GM12878 (cell line): Measurements from ENCODE around the gene IL33. TPM values are rescaled to one million over a fixed set of nuclear protein-coding genes. Genes with fewer than 3 reads are reported as not detected.

ENCODE experiments used
- BACH1 ChIP-seq: fragments of 450-650 bp; IDR thresholded peaks from 2 replicates; pipeline ENCODE4 v1.6.1; 2017; ENCODE audit warnings: mild to moderate bottlenecking, borderline replicate concordance
- MXI1 ChIP-seq: fragments of 150-350 bp; IDR thresholded peaks from 2 replicates; pipeline ENCODE4 v1.6.1; 2011; ENCODE audit warnings: low read depth, mild to moderate bottlenecking, inconsistent platforms, low read length, improper control_type of control experiment
- RELB ChIP-seq: fragments of 450-650 bp; IDR thresholded peaks from 2 replicates; pipeline ENCODE4 v1.6.1; 2017; ENCODE audit warnings: low read depth, mild to moderate bottlenecking, moderate library complexity
- RUNX3 ChIP-seq: IDR thresholded peaks from 2 replicates; pipeline ENCODE4 v1.6.1; 2012; ENCODE audit warnings: low read length, inconsistent platforms
- ZZZ3 ChIP-seq: IDR thresholded peaks from 2 replicates; pipeline ENCODE4 v1.6.1; 2011; ENCODE audit warnings: low read depth; ENCODE audit not compliant: control insufficient read depth, insufficient read length
- polyA plus RNA-seq, 11 experiments: library from polyadenylated mRNA; depleted of rRNA in 4 of 11; unstranded in 6 of 11; stranded (reverse) in 5 of 11; fragments of >200 nt; fragmentation: Nextera tagmentation in 4 of 11; fragmentation: Illumina TruSeq in 1 of 11; extraction: Ambion mirVana in 4 of 11; extraction: Trizol in 1 of 11; gene quantifications; 1 replicate in 1 of 11; 2 replicates in 10 of 11; pipeline versions ENCODE4 v1.2.1 to v1.2.3, GENCODE V29; 2011 to 2016; ENCODE audit warnings: inconsistent platforms in 2 of 11, missing spikeins in 2 of 11, low read depth in 1 of 11
- total RNA-seq, 4 experiments: library from RNA; depleted of rRNA in 3 of 4; stranded (reverse); fragments of >200 nt in 3 of 4; fragmentation: Illumina TruSeq in 1 of 4; extraction: Trizol in 1 of 4; gene quantifications; 2 replicates each; pipeline versions ENCODE4 v1.2.1 to v1.2.3, GENCODE V29; 2013 to 2021
- TF ChIP-seq, protein P1 (sequence below): fragments of 450-650 bp; formaldehyde crosslinking; IDR thresholded peaks from 2 replicates; pipeline ENCODE4 v1.4.0; 2020; ENCODE audit warnings: mild to moderate bottlenecking, moderate library complexity
- TF ChIP-seq, protein P2 (sequence below): fragments of 450-650 bp; IDR thresholded peaks from 2 replicates; pipeline ENCODE4 v1.6.1; 2017; ENCODE audit warnings: mild to moderate bottlenecking, low read depth, inconsistent platforms; ENCODE audit not compliant: poor library complexity, severe bottlenecking
- TF ChIP-seq, protein P3 (sequence below): IDR thresholded peaks from 2 replicates; pipeline ENCODE4 v1.6.1; 2012; ENCODE audit warnings: mild to moderate bottlenecking, low read depth, low read length
- TF ChIP-seq, protein P4 (sequence below): IDR thresholded peaks from 2 replicates; pipeline ENCODE4 v1.6.1; 2012; ENCODE audit warnings: improper control_type of control experiment, low read depth, low read length; ENCODE audit not compliant: insufficient replicate concordance

The IL33 gene
- total and polyA plus RNA-seq, 10 of the 15 experiments (the other 5 are each of a cell fraction or from before 2014, with no cell fraction given) = not detected

GRCh38 chr9:6184749-6185645, 30.6 kb upstream of the IL33 start (continued):
- TF ChIP-seq, protein P1, sequence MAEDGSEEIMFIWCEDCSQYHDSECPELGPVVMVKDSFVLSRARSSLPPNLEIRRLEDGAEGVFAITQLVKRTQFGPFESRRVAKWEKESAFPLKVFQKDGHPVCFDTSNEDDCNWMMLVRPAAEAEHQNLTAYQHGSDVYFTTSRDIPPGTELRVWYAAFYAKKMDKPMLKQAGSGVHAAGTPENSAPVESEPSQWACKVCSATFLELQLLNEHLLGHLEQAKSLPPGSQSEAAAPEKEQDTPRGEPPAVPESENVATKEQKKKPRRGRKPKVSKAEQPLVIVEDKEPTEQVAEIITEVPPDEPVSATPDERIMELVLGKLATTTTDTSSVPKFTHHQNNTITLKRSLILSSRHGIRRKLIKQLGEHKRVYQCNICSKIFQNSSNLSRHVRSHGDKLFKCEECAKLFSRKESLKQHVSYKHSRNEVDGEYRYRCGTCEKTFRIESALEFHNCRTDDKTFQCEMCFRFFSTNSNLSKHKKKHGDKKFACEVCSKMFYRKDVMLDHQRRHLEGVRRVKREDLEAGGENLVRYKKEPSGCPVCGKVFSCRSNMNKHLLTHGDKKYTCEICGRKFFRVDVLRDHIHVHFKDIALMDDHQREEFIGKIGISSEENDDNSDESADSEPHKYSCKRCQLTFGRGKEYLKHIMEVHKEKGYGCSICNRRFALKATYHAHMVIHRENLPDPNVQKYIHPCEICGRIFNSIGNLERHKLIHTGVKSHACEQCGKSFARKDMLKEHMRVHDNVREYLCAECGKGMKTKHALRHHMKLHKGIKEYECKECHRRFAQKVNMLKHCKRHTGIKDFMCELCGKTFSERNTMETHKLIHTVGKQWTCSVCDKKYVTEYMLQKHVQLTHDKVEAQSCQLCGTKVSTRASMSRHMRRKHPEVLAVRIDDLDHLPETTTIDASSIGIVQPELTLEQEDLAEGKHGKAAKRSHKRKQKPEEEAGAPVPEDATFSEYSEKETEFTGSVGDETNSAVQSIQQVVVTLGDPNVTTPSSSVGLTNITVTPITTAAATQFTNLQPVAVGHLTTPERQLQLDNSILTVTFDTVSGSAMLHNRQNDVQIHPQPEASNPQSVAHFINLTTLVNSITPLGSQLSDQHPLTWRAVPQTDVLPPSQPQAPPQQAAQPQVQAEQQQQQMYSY = no peak
- TF ChIP-seq ZZZ3 (no peak), MXI1 (no peak), RELB (peak; percentile 59; the same call in 1 of the 2 replicates), RUNX3 (peak; percentile 67), BACH1 (no peak; the same call in 1 of the 2 replicates)
- TF ChIP-seq, protein P2, sequence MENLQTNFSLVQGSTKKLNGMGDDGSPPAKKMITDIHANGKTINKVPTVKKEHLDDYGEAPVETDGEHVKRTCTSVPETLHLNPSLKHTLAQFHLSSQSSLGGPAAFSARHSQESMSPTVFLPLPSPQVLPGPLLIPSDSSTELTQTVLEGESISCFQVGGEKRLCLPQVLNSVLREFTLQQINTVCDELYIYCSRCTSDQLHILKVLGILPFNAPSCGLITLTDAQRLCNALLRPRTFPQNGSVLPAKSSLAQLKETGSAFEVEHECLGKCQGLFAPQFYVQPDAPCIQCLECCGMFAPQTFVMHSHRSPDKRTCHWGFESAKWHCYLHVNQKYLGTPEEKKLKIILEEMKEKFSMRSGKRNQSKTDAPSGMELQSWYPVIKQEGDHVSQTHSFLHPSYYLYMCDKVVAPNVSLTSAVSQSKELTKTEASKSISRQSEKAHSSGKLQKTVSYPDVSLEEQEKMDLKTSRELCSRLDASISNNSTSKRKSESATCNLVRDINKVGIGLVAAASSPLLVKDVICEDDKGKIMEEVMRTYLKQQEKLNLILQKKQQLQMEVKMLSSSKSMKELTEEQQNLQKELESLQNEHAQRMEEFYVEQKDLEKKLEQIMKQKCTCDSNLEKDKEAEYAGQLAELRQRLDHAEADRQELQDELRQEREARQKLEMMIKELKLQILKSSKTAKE = no peak
- TF ChIP-seq, protein P3, sequence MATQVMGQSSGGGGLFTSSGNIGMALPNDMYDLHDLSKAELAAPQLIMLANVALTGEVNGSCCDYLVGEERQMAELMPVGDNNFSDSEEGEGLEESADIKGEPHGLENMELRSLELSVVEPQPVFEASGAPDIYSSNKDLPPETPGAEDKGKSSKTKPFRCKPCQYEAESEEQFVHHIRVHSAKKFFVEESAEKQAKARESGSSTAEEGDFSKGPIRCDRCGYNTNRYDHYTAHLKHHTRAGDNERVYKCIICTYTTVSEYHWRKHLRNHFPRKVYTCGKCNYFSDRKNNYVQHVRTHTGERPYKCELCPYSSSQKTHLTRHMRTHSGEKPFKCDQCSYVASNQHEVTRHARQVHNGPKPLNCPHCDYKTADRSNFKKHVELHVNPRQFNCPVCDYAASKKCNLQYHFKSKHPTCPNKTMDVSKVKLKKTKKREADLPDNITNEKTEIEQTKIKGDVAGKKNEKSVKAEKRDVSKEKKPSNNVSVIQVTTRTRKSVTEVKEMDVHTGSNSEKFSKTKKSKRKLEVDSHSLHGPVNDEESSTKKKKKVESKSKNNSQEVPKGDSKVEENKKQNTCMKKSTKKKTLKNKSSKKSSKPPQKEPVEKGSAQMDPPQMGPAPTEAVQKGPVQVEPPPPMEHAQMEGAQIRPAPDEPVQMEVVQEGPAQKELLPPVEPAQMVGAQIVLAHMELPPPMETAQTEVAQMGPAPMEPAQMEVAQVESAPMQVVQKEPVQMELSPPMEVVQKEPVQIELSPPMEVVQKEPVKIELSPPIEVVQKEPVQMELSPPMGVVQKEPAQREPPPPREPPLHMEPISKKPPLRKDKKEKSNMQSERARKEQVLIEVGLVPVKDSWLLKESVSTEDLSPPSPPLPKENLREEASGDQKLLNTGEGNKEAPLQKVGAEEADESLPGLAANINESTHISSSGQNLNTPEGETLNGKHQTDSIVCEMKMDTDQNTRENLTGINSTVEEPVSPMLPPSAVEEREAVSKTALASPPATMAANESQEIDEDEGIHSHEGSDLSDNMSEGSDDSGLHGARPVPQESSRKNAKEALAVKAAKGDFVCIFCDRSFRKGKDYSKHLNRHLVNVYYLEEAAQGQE = no peak
- TF ChIP-seq, protein P4, sequence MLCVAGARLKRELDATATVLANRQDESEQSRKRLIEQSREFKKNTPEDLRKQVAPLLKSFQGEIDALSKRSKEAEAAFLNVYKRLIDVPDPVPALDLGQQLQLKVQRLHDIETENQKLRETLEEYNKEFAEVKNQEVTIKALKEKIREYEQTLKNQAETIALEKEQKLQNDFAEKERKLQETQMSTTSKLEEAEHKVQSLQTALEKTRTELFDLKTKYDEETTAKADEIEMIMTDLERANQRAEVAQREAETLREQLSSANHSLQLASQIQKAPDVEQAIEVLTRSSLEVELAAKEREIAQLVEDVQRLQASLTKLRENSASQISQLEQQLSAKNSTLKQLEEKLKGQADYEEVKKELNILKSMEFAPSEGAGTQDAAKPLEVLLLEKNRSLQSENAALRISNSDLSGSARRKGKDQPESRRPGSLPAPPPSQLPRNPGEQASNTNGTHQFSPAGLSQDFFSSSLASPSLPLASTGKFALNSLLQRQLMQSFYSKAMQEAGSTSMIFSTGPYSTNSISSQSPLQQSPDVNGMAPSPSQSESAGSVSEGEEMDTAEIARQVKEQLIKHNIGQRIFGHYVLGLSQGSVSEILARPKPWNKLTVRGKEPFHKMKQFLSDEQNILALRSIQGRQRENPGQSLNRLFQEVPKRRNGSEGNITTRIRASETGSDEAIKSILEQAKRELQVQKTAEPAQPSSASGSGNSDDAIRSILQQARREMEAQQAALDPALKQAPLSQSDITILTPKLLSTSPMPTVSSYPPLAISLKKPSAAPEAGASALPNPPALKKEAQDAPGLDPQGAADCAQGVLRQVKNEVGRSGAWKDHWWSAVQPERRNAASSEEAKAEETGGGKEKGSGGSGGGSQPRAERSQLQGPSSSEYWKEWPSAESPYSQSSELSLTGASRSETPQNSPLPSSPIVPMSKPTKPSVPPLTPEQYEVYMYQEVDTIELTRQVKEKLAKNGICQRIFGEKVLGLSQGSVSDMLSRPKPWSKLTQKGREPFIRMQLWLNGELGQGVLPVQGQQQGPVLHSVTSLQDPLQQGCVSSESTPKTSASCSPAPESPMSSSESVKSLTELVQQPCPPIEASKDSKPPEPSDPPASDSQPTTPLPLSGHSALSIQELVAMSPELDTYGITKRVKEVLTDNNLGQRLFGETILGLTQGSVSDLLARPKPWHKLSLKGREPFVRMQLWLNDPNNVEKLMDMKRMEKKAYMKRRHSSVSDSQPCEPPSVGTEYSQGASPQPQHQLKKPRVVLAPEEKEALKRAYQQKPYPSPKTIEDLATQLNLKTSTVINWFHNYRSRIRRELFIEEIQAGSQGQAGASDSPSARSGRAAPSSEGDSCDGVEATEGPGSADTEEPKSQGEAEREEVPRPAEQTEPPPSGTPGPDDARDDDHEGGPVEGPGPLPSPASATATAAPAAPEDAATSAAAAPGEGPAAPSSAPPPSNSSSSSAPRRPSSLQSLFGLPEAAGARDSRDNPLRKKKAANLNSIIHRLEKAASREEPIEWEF = no peak
